Measurements from ENCODE around the gene ZNF18. TPM values are rescaled to one million over a fixed set of nuclear protein-coding genes. Genes with fewer than 3 reads are reported as not detected.

Gene ZNF18
- total RNA-seq, 1 donor from 2014 or later: 11.8 TPM

DNA sequence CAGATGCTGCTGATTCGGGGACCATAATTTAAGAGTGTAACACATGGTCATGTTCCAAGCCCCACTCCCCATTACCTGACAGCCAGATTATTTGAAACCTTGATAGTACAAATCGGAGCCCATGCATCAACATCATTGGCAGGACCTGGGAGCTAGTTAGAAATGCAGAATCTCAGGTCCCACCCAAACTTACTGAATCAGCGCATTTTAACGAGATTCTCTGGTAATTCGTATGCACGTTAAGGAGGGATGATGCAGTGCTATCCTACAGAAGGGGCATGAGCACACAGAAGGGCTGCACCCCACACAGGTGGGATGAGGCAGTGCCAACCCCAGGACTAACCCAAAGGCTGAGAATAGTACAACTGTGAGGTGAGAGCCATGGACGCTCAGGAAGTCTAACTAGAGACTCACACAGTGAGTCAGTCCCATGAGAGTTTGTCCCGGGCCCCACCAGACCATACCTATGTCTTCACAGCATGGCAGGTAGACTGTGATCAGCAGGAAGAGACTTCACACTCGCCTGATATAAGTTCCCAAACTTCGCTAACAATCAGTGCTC is 64.9 kb downstream of the ZNF18 start:
- no peaks in the 10 kb centered on the region for H3K4me1 Mint-ChIP-seq (ENCODE audit: low read depth)
- TF ChIP-seq, protein P1, sequence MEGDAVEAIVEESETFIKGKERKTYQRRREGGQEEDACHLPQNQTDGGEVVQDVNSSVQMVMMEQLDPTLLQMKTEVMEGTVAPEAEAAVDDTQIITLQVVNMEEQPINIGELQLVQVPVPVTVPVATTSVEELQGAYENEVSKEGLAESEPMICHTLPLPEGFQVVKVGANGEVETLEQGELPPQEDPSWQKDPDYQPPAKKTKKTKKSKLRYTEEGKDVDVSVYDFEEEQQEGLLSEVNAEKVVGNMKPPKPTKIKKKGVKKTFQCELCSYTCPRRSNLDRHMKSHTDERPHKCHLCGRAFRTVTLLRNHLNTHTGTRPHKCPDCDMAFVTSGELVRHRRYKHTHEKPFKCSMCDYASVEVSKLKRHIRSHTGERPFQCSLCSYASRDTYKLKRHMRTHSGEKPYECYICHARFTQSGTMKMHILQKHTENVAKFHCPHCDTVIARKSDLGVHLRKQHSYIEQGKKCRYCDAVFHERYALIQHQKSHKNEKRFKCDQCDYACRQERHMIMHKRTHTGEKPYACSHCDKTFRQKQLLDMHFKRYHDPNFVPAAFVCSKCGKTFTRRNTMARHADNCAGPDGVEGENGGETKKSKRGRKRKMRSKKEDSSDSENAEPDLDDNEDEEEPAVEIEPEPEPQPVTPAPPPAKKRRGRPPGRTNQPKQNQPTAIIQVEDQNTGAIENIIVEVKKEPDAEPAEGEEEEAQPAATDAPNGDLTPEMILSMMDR (IDR thresholded peaks at IDR 0.05): no peak
- no peaks in the 10 kb centered on the region for H3K9me3 Mint-ChIP-seq (ENCODE audit: low read depth)
- no peak overlapping the region for H3K27ac Mint-ChIP-seq (ENCODE audit: unreplicated experiment)
- no peak for DNase-seq (ENCODE audit: low spot score)
- no peaks in the 10 kb centered on the region for H3K36me3 Mint-ChIP-seq (ENCODE audit: low read depth)
- H3K27me3 Mint-ChIP-seq (ENCODE audit: low read depth): peaks cover 6% of the 10 kb centered on the region
- no peak overlapping the region for H3K4me3 Mint-ChIP-seq (ENCODE audit: unreplicated experiment)

DNA sequence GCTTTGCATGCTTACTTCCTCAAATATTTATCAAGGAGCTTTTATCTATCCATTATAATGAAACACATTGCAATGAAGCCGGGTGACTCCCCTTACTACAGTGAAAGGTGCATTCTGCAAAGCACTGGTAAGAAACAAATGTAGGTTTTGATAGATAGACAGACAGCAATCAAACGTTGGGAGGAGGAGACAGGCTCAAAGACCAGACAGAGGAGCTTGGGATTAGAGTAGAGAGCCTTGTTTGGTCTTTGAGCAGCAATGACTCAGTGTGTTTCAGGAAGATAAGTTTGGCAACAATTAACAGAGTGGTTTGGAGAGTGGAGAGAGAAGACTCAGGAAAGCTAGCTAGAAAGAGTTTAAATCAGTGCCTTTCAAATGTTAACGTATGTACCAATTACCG is 68.8 kb downstream of the ZNF18 start:
- TF ChIP-seq, protein P1 (IDR thresholded peaks at IDR 0.05): no peak
- Mint-ChIP-seq H3K27me3 (ENCODE audit: low read depth) (peaks cover 2% of the 10 kb centered on the region), H3K4me1 (ENCODE audit: low read depth) (no peaks in the 10 kb centered on the region), H3K27ac (ENCODE audit: unreplicated experiment) (no peak overlapping the region), H3K36me3 (ENCODE audit: low read depth) (no peaks in the 10 kb centered on the region), H3K9me3 (ENCODE audit: low read depth) (peaks cover 4% of the 10 kb centered on the region), H3K4me3 (ENCODE audit: unreplicated experiment) (no peak overlapping the region)
- no peak for DNase-seq (ENCODE audit: low spot score)

Other genes with a start within 250 kb of the ZNF18 start
- gene MAP2K4, start 23.4 kb upstream of the ZNF18 start, total RNA-seq: 20.4 to 27.4 TPM (median 26.0 TPM) in 3 replicates

Data from chondrocyte (in vitro differentiated cells).